GM19351 (cell line): ENCODE data around the gene TTC3.

Experiments
- ATAC-seq: cut with Tn5 transposase; IDR thresholded peaks from one replicate; pipeline ENCODE4 v1.9.1; 2021; ENCODE audit warnings: mild to moderate bottlenecking, moderate library complexity; ENCODE audit not compliant: unreplicated experiment

TTC3 gene

GRCh38 chr21:37058261-37058660 lies 14.8 kb upstream of the TTC3 start:
- ATAC-seq = no peak

- ATAC-seq = no peak
These were observed 13.9 kb upstream of the TTC3 start for GRCh38 chr21:37059181-37059580.

GRCh38 chr21:37060296-37060695 lies 12.8 kb upstream of the TTC3 start:
- no peak for ATAC-seq

GRCh38 chr21:37061926-37062592 lies 11.0 kb upstream of the TTC3 start:
- no peak for ATAC-seq

- ATAC-seq = no peak
These were observed 10.5 kb upstream of the TTC3 start for GRCh38 chr21:37062593-37062935.

DNA sequence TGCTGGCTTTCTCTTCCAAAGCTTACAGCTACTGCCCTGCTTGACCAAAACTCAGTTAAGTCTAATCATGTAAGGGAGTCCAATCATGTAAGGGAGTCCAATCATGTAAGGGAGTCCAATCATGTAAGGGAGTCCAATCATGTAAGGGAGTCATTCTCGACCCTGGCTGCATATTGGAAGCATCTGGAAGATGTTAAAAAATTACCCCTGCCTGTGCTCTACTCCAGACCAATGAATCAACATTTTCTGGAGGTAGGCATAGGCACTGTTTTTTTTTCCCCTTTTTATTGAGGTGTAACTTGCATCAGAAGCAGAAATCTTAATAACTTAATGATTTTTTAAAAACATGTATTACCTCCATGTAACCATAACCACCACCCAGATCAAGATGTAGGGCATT lies 9.6 kb upstream of the TTC3 start:
- no peak for ATAC-seq

- ATAC-seq = no peak
These were observed 8.2 kb upstream of the TTC3 start for GRCh38 chr21:37064841-37065240.

- no peak for ATAC-seq
These were observed 7.4 kb upstream of the TTC3 start for GRCh38 chr21:37065561-37066177.

DNA sequence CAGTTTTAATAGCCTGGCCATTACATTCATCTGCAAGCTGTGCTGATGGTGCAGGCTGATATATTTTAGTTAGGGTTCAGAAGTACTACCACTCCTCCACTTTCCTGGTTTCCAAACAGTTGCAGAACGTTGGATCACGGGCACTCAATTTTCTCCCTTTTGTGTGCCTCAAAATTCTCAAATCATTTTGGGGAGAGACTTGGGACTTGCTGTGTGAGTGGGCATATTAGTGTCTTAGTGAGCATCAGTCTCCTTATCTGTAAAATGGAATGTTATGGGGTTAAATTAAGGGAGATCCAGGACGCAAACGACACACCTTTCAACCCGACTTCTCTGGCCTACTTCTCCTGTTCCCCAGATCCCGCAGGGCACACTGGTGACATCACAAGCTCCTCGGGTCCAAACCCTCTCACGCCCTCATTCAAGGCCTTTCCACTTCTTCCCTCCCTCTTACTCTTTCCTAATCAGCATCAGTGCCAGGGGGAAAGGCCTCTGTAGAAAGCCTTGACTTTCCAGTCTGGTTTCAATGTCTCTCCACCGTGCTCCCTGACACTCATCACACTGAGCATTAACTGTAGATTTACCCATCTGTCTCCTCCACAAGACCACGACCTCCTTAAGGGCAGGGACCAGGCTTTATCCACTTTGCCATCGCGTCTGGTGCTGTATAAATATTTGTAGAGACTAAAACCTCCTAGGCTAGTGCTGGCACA lies 1.3 kb upstream of the TTC3 start:
- no peak for ATAC-seq

- peak; percentile 39 for ATAC-seq
These were observed 623 bp upstream of the TTC3 start for GRCh38 chr21:37072274-37072987.

- ATAC-seq = peak; percentile 35
These were observed 553 bp downstream of the TTC3 start for GRCh38 chr21:37073417-37074196.

DNA sequence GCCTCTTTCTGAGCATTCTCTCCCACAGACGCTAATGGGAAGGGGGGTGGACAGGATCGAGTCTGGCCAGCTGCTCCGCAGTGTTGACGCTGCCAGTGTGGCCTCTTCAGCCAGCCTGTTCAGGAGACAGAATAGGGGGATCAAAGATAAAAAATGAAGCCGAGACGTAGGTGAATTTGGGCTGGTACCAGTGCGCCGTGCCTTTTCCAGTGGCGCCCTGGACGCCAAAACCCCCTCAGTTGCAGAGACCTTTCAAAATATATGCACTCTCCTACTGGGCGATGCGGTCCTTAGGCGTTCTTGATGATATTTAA lies 1.1 kb downstream of the TTC3 start:
- ATAC-seq = no peak

- ATAC-seq = no peak
These were observed 1.5 kb downstream of the TTC3 start for GRCh38 chr21:37074546-37074945.

DNA sequence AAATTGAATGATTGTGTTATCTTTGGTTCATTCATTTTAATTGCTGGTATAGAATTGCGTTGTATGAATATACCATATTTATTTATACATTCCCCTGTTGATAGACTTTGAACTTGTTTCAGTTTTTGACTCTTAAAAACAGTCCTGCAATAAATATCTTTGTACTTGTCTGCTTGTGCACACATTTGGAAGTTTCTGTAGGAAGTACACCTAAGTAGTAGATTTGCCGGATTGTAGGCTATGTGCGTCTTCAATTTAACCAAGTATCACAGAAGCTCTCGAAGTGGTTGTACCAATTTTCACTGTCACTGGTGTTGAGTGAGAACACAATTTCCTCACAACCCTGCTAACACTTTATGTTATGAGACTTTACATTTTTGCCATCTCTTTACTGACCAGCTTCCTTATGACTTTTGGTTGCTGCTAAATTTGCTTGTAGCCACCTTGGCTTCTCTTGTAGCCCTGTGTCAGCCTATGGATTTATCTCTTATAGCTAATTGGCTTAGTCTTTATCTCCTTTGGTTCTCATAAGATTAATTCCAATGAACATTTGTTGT lies 2.2 kb downstream of the TTC3 start:
- no peak for ATAC-seq

GRCh38 chr21:37076087-37076850 lies 3.2 kb downstream of the TTC3 start:
- no peak for ATAC-seq

DNA sequence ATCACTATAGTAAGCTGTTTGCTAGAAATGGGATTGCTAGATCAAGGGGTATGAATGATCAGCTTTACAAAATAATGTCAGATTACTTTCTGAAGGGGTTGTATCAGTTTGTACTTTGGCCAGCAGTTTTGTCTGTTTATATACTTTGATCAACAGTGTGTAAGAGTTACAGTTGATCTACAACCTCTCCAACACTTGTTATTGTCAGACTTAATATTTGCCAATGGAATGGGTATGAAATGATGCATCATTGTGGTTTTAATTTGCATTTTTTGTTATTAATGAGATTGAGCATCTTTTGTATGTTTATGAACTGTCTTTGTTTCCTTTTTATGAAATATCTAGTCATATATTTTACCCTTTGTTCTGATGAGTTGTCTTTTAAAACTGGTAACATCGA lies 4.3 kb downstream of the TTC3 start:
- no peak for ATAC-seq

DNA sequence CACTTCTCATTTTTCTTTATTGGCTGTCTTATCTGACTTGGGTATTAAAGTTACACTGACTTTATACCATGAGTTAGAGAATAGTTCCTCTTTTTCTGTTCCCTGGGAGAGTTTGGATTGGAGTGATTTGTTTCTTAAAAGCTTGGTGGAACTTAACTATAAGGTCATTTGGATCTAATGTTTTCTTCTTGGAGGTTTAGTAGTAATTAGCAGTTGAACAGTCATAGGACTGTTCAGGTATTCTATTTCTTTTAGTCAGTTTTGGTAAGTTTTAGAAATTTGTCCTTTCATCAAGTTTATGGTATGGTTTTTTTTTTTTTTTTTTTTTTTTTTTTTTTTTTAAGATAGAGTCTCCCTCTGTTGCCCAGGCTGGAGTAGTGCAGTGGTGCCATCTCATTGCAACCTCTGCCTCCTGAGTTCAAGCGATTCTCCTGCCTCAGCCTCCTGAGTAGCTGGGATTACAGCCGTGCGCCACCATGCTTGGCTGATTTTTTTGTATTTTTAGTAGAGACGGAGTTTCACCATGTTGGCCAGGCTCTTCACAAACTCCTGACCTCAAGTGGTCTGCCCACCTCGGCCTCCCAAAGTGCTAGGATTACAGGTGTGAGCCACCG lies 6.3 kb downstream of the TTC3 start:
- no peak for ATAC-seq

GRCh38 chr21:37082375-37082774 lies 9.3 kb downstream of the TTC3 start:
- ATAC-seq = no peak

- no peak for ATAC-seq
These were observed 9.9 kb downstream of the TTC3 start for GRCh38 chr21:37082856-37083528.
